NCI-H345 treated with DMSO at 0.1 percent for 48 hours (cell line): ENCODE measurements around the gene PELI2.

Experiments used
- DNase-seq: peaks from one replicate; lab custom pipeline; 2025; ENCODE audit not compliant: unreplicated experiment; lab: John Stamatoyannopoulos, UW

Gene PELI2

GRCh38 chr14:56170877-56171422 is 52.7 kb downstream of the PELI2 start:
- no peak for DNase-seq

- no peak for DNase-seq
Observed at GRCh38 chr14:56172074-56172473, 53.9 kb downstream of the PELI2 start.

GRCh38 chr14:56172571-56172971 is 54.4 kb downstream of the PELI2 start:
- DNase-seq: no peak

- no peak for DNase-seq
Observed at GRCh38 chr14:56173365-56173922, 55.2 kb downstream of the PELI2 start.

GRCh38 chr14:56175773-56176172 is 57.6 kb downstream of the PELI2 start:
- DNase-seq: no peak

GRCh38 chr14:56176530-56176929 is 58.3 kb downstream of the PELI2 start:
- DNase-seq: no peak

GRCh38 chr14:56177036-56177435 is 58.8 kb downstream of the PELI2 start:
- no peak for DNase-seq

GRCh38 chr14:56180754-56181542 is 62.7 kb downstream of the PELI2 start:
- DNase-seq: no peak

- DNase-seq: peak; percentile 95
Observed at GRCh38 chr14:56181681-56182085, 63.5 kb downstream of the PELI2 start.

GRCh38 chr14:56182410-56182809 is 64.2 kb downstream of the PELI2 start:
- DNase-seq: no peak

- DNase-seq: no peak
Observed at GRCh38 chr14:56183631-56184157, 65.5 kb downstream of the PELI2 start.

GRCh38 chr14:56185992-56186391 is 67.8 kb downstream of the PELI2 start:
- DNase-seq: no peak

GRCh38 chr14:56187736-56188135 is 69.5 kb downstream of the PELI2 start:
- no peak for DNase-seq

- DNase-seq: no peak
Observed at GRCh38 chr14:56189307-56189706, 71.1 kb downstream of the PELI2 start.

GRCh38 chr14:56193347-56193746 is 75.1 kb downstream of the PELI2 start:
- DNase-seq: no peak

GRCh38 chr14:56194042-56194441 is 75.8 kb downstream of the PELI2 start:
- DNase-seq: no peak

- no peak for DNase-seq
Observed at GRCh38 chr14:56195223-56195622, 77.0 kb downstream of the PELI2 start.

- DNase-seq: no peak
Observed at GRCh38 chr14:56195704-56196103, 77.5 kb downstream of the PELI2 start.

- no peak for DNase-seq
Observed at GRCh38 chr14:56196274-56196673, 78.1 kb downstream of the PELI2 start.

GRCh38 chr14:56197150-56197549 is 78.9 kb downstream of the PELI2 start:
- no peak for DNase-seq

- no peak for DNase-seq
Observed at GRCh38 chr14:56198438-56198837, 80.2 kb downstream of the PELI2 start.
